Measurements from ENCODE around the gene SMARCAD1. TPM values are rescaled to one million over a fixed set of nuclear protein-coding genes. Genes with fewer than 3 reads are reported as not detected.

SMARCAD1 gene
- total and polyA plus RNA-seq, 3 experiments from 2014 or later = 11.3 to 37.2 (median 37.2) TPM

Other genes starting within 250 kb of the SMARCAD1 start
- under 1 TPM; 0.18 to 0.57 TPM for gene HPGDS, start 135.0 kb downstream of the SMARCAD1 start, total RNA-seq
- gene HPGDS, start 135.0 kb downstream of the SMARCAD1 start, polyA plus RNA-seq = not detected
- 10 to 100 TPM; 27.0 to 27.4 TPM for gene PDLIM5, start 244.1 kb downstream of the SMARCAD1 start, total RNA-seq
- gene PDLIM5, start 244.1 kb downstream of the SMARCAD1 start, polyA plus RNA-seq = 50.2 TPM

Data from CD8-positive, alpha-beta memory T cell (primary cell).